GM18858 (cell line): ENCODE results near the gene MTHFD2.
"Not testable (repeated sequence)": the region's sequence is repeated elsewhere in the genome, so short reads cannot be mapped to it uniquely, and the experiment has no call there.

ENCODE experiments used
- ATAC-seq: cut with Tn5 transposase; IDR thresholded peaks from one replicate; pipeline ENCODE4 v1.9.1; 2021; ENCODE audit not compliant: unreplicated experiment

MTHFD2 gene

GRCh38 chr2:74198461-74199274 lies at the start of gene MTHFD2:
TSS of gene MTHFD2 (plus strand) at chr2:74198615. CDS start at chr2:74198642, 27 bp downstream.
- peak; percentile 81 for ATAC-seq

GRCh38 chr2:74149247-74149525 lies 49.2 kb upstream of the MTHFD2 start:
- ATAC-seq, result no peak

- no peak for ATAC-seq
Observed at GRCh38 chr2:74149570-74150319, 48.7 kb upstream of the MTHFD2 start.

GRCh38 chr2:74152954-74153353 lies 45.5 kb upstream of the MTHFD2 start:
- ATAC-seq, result no peak

GRCh38 chr2:74155830-74156229 lies 42.6 kb upstream of the MTHFD2 start:
- ATAC-seq, result no peak

GRCh38 chr2:74162951-74163350 lies 35.5 kb upstream of the MTHFD2 start:
- no peak for ATAC-seq

GRCh38 chr2:74164761-74165160 lies 33.7 kb upstream of the MTHFD2 start:
- no peak for ATAC-seq

GRCh38 chr2:74168739-74169138 lies 29.7 kb upstream of the MTHFD2 start:
- no peak for ATAC-seq

GRCh38 chr2:74174909-74175308 lies 23.5 kb upstream of the MTHFD2 start:
- no peak for ATAC-seq

- no peak for ATAC-seq
Observed at GRCh38 chr2:74177696-74178095, 20.7 kb upstream of the MTHFD2 start.

- ATAC-seq, result peak; percentile 72
Observed at GRCh38 chr2:74178211-74179062, 20.0 kb upstream of the MTHFD2 start, which contains the start of gene MOB1A. TSS of gene MOB1A (minus strand) at chr2:74178879. CDS start at chr2:74178674, 205 bp downstream.

- ATAC-seq, result peak; percentile 6
Observed at GRCh38 chr2:74179063-74179865, 19.2 kb upstream of the MTHFD2 start.

- ATAC-seq, result peak; percentile 31
Observed at GRCh38 chr2:74181739-74182138, 16.7 kb upstream of the MTHFD2 start.

GRCh38 chr2:74183878-74184277 lies 14.5 kb upstream of the MTHFD2 start:
- no peak for ATAC-seq

- ATAC-seq, result peak; percentile 64
Observed at GRCh38 chr2:74186038-74186437, 12.4 kb upstream of the MTHFD2 start.

GRCh38 chr2:74186706-74187105 lies 11.7 kb upstream of the MTHFD2 start:
- not testable (repeated sequence) for ATAC-seq

GRCh38 chr2:74188018-74188601 lies 10.3 kb upstream of the MTHFD2 start:
- no peak for ATAC-seq

- ATAC-seq, result no peak
Observed at GRCh38 chr2:74188696-74189095, 9.7 kb upstream of the MTHFD2 start.

GRCh38 chr2:74191596-74192380 lies 6.6 kb upstream of the MTHFD2 start:
- no peak for ATAC-seq
